Measurements from ENCODE around the gene LRRC4B. TPM values are rescaled to one million over a fixed set of nuclear protein-coding genes. Genes with fewer than 3 reads are reported as not detected.

The LRRC4B gene
- total and polyA plus RNA-seq, 2 of the 13 experiments (the other 11 are each of a cell fraction or from before 2014, with no cell fraction given): not detected

GRCh38 chr19:50513746-50514345, 54.4 kb downstream of the LRRC4B start, which contains the start of gene ASPDH (continued):
- TF ChIP-seq ZBTB2 (CRISPR knock-in tag; IDR thresholded peaks at IDR 0.05; ENCODE audit: low read depth) (no peak), PRPF4 (IDR thresholded peaks at IDR 0.05; ENCODE audit: low read depth, low read length, poor library complexity, severe bottlenecking) (no peak), ZNF382 (CRISPR knock-in tag; IDR thresholded peaks at IDR 0.05; ENCODE audit: borderline replicate concordance) (no peak), ZNF816 (CRISPR knock-in tag; IDR thresholded peaks at IDR 0.05; ENCODE audit: borderline replicate concordance) (no peak), SNRNP70 (IDR thresholded peaks at IDR 0.05; ENCODE audit: low read depth, low read length) (no peak), KLF15 (CRISPR knock-in tag; IDR thresholded peaks at IDR 0.05; ENCODE audit: borderline replicate concordance) (no peak), PRMT3 (CRISPR knock-in tag; IDR thresholded peaks at IDR 0.05; ENCODE audit: borderline replicate concordance, low read depth) (no peak), ZNF788 (CRISPR knock-in tag; IDR thresholded peaks at IDR 0.05; ENCODE audit: borderline replicate concordance) (no peak), NCOA2 (CRISPR knock-in tag; IDR thresholded peaks at IDR 0.05) (no peak), SP140L (CRISPR knock-in tag; IDR thresholded peaks at IDR 0.05; ENCODE audit: borderline replicate concordance) (no peak), ZNF547 (CRISPR knock-in tag; IDR thresholded peaks at IDR 0.05) (no peak), DZIP1 (CRISPR knock-in tag; IDR thresholded peaks at IDR 0.05) (no peak), DMTF1 (CRISPR knock-in tag; IDR thresholded peaks at IDR 0.05) (no peak), ZNF7 (CRISPR knock-in tag; IDR thresholded peaks at IDR 0.05) (no peak), ATAD3A (CRISPR knock-in tag; IDR thresholded peaks at IDR 0.05) (no peak), ZNF564 (CRISPR knock-in tag; IDR thresholded peaks at IDR 0.05) (no peak), ZBTB46 (CRISPR knock-in tag; IDR thresholded peaks at IDR 0.05; ENCODE audit: borderline replicate concordance) (no peak), HDAC6 (IDR thresholded peaks at IDR 0.05; ENCODE audit: low read depth, low read length) (no peak)

Measured in HepG2 (cell line).